ENCODE measurements around the gene STAM2. TPM values are rescaled to one million over a fixed set of nuclear protein-coding genes. Genes with fewer than 3 reads are reported as not detected.

STAM2 gene
- total RNA-seq, 1 donor from 2014 or later = 35.3 TPM

- Histone ChIP-seq H3K27ac (ENCODE audit: low read depth, low read length) (no peak overlapping the region), H3K79me2 (ENCODE audit: insufficient read depth, low read length) (no peaks in the 10 kb centered on the region), H2AFZ (ENCODE audit: low read depth, low read length) (no peak overlapping the region), H3K27me3 (ENCODE audit: insufficient read depth, low read length) (peaks cover 9% of the 10 kb centered on the region), H3K4me1 (ENCODE audit: insufficient read depth, low read length) (no peaks in the 10 kb centered on the region), H4K20me1 (ENCODE audit: insufficient read depth, low read length) (no peaks in the 10 kb centered on the region), H3K36me3 (ENCODE audit: insufficient read depth, low read length) (no peaks in the 10 kb centered on the region), H3K9me3 (ENCODE audit: insufficient read depth, low read depth, low read length) (no peaks in the 10 kb centered on the region), H3K4me2 (ENCODE audit: low read length) (no peak overlapping the region), H3K9ac (ENCODE audit: low read length) (no peak overlapping the region), H3K4me3 (ENCODE audit: insufficient read depth, low read depth, low read length) (no peak overlapping the region)
- no peak for TF ChIP-seq CTCF (IDR thresholded peaks at IDR 0.05; ENCODE audit: insufficient read depth, low read depth, low read length)
- TF ChIP-seq EZH2 (IDR thresholded peaks at IDR 0.05; ENCODE audit: insufficient read depth, low read length) = no peak
- FAIRE-seq (no peak), DNase-seq (ENCODE audit: low read depth) (no peak)
- Mint-ChIP-seq H3K9me3 (ENCODE audit: unreplicated experiment) (peaks cover 3% of the 10 kb centered on the region), H3K4me1 (ENCODE audit: low read depth, unreplicated experiment) (peaks cover 12% of the 10 kb centered on the region), H3K27me3 (ENCODE audit: low read depth, unreplicated experiment) (peaks cover 4% of the 10 kb centered on the region), H3K4me3 (ENCODE audit: unreplicated experiment) (no peak overlapping the region), H3K27ac (ENCODE audit: unreplicated experiment) (no peak overlapping the region), H3K36me3 (ENCODE audit: low read depth, unreplicated experiment) (no peaks in the 10 kb centered on the region)
Observed at GRCh38 chr2:152067823-152068222, 107.7 kb downstream of the STAM2 start.

Other genes with a start within 250 kb of the STAM2 start
- 1.8 and 2.9 TPM in 2 replicates for gene CACNB4, start 76.7 kb downstream of the STAM2 start, total RNA-seq
- 29.1 and 34.3 TPM in 2 replicates for gene FMNL2, start 159.4 kb upstream of the STAM2 start, total RNA-seq

All from astrocyte (in vitro differentiated cells and primary cell).